Spleen (tissue), 7 donors: Measurements from ENCODE around the gene PNLDC1.
"Not testable (repeated sequence)": the region's sequence is repeated elsewhere in the genome, so short reads cannot be mapped to it uniquely, and the experiment has no call there.

Source experiments
- CTCF ChIP-seq, 11 experiments: fragments of 200-600 bp in 7 of 11; fragments of 450-650 bp in 4 of 11; sonication (generic) in 4 of 11; IDR thresholded peaks in 8 of 11; conservative IDR thresholded peaks in 3 of 11; 1 replicate in 7 of 11; 2 replicates in 4 of 11; pipeline versions ENCODE4 v1.4.0 to v1.8.0; 2016 to 2021; ENCODE audit warnings: antibody characterized with exemption in 11 of 11, inconsistent platforms in 4 of 11, mild to moderate bottlenecking in 1 of 11
- POLR2A ChIP-seq, 3 donors: fragments of 450-650 bp; IDR thresholded peaks; one replicate each; pipeline ENCODE4 v1.5.1; 2017; ENCODE audit warnings: antibody characterized with exemption in 3 of 3, mild to moderate bottlenecking in 1 of 3
- donor health status: DM: no; HTN: no; CAD: no; lungs with moderate emphysema.
- donor health status: DM: no; HTN: no; CAD: no.
- donor health status: DM: no; HTN: no; CAD: no.

GRCh38 chr6:159849851-159850250 is 49.8 kb downstream of the PNLDC1 start:
- not testable (repeated sequence) for TF ChIP-seq CTCF (IDR thresholded peaks at IDR 0.05 in 8 of 11, conservative IDR thresholded peaks at IDR 0.05 in 3 of 11); POLR2A (IDR thresholded peaks at IDR 0.05)
